Islet of Langerhans (tissue), 1 donor: ENCODE results near the gene GRK1.
"Not testable (repeated sequence)": the region's sequence is repeated elsewhere in the genome, so short reads cannot be mapped to it uniquely, and the experiment has no call there.

Experiments
- FAIRE-seq: peaks from one replicate; lab custom pipeline; 2011; peaks lifted over from hg19 to GRCh38; lab: Jason Lieb, UNC

GRK1 gene

DNA sequence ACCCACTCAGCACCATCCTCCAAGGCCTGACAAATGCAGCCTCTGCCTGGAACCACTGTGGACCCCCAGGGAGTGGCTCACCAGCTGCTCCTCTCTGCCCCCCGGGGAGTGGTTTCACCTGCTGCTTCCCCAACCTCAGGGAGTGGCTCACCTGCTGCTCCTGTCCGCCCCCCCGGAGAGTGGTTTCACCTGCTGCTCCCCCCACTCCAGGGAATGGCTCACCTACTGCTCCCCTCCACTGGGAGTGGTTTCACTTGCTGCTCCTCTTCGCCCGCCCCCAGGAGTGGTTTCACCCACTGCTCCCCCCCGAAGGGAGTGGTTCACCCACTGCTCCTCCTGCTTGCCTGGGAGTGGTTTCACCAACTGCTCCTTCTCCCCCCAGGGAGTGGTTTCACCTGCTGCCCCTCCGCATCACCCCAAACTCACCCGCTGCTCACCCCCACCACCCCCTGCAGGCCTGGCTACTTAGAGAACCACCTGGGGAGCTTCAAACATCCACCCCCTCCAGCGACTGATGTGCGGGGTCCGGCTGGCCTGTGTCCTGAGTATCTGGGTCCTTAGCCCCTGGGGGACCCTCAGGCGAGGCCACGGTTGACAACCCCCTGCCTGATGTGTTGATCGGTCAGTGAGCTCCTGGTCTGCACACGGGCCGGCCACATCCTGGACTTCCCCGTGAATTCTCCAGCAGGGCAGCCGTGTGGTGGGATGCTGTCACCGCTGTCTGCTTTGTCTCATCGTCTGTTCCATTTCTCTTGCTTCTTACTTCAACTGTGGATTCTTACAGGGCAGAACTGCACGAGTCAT, 77.4 kb downstream of the GRK1 start:
- no peak for FAIRE-seq

DNA sequence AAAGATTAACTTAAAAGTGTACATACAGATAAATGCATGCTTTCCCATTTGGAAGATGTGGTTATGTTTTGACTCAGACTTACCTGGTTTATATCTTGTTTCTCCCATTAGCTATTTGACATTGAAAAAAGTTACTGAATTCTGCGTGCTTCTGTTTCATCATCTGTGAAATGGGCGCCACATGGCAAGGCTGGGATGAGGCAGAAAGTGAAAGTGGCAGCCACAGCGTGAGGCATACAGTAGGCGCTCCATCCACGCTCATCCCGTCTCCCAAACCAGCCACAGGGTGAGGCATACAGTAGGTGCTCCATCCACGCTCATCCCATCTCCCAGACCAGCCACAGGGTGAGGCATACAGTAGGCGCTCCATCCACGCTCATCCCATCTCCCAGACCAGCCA, 78.0 kb downstream of the GRK1 start:
- no peak for FAIRE-seq

DNA sequence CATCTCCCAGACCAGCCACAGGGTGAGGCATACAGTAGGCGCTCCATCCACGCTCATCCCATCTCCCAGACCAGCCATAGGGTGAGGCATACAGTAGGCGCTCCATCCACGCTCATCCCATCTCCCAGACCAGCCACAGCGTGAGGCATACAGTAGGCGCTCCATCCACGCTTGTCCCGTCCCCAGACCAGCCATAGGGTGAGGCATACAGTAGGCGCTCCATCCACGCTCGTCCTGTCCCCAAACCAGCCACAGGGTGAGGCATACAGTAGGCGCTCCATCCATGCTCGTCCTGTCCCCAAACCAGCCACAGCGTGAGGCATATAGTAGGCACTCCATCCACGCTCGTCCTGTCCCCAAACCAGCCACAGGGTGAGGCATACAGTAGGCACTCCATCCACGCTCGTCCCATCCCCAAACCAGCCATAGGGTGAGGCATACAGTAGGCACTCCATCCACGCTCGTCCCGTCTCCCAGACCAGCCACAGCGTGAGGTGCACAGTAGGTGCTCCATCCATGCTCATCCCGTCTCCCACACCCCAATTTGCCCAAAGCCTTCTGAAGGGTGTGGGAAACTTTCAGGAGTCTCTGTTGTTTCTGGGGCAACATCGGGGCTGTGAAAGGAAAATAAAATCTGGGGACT, 78.6 kb downstream of the GRK1 start:
- not testable (repeated sequence) for FAIRE-seq

DNA sequence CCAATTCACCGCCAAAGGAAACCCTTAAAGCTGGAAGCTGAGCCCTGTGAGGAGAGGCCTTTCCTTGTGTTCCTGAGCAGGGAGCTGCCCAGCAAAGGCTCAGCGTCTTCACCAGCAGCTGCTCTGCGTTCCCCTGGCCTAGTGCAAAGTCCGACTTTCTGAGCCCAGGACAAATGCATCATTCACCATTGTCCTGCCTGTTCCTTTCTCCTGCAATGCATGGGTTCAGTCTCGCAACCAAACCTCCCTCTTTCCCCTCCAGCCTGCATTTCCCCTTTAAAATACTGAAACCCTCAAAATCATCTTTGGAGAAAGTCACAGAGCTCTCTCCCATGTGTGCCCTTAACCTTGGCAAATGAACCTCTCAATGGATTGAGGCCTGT, 79.1 kb downstream of the GRK1 start:
- FAIRE-seq = no peak

DNA sequence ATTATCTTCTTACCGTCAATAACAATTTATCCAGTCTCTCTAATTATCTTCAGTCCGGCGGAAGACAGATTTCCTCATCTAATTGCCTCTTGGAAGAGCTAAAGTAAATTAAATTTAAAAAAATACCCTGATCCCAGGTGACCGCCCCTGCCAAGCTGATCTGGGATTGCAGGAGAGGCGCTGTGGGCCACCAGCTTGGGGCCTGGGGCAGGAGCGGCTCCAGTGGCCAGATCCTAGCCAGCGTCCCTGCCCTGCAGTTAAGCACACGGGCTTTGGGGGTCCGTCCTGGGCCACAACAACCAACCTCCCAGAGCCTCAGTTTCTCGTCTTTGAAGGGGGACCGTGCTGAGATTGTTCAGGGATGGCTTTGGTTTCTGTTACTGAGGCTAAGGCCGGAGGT, 79.7 kb downstream of the GRK1 start:
- no peak for FAIRE-seq

DNA sequence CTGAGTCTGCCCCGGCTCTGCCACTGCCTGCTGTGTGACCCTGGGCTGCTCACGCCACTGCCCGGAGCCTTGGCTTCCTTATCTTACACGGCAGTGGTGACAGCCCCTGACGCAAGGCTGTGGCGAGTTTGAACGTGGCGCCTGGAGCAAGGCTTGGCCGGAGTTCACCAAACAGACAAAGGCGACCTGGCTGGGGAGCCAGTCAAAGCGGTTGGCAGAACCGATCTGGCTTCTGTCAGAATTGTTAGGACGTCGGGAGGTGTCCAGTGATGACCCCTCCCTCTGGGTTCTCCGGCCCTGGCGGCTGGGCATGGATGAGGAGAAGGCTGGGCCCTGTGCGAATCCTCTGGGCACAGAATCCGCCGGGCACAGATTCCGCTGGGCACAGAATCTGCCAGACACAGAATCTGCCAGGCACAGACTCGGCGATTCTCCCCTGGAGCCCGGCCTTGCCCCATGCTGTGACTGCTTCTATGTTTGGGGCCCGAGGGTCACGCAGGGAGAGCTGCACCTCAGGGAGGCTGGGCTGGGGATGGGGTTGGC, 80.3 kb downstream of the GRK1 start:
- FAIRE-seq = no peak

DNA sequence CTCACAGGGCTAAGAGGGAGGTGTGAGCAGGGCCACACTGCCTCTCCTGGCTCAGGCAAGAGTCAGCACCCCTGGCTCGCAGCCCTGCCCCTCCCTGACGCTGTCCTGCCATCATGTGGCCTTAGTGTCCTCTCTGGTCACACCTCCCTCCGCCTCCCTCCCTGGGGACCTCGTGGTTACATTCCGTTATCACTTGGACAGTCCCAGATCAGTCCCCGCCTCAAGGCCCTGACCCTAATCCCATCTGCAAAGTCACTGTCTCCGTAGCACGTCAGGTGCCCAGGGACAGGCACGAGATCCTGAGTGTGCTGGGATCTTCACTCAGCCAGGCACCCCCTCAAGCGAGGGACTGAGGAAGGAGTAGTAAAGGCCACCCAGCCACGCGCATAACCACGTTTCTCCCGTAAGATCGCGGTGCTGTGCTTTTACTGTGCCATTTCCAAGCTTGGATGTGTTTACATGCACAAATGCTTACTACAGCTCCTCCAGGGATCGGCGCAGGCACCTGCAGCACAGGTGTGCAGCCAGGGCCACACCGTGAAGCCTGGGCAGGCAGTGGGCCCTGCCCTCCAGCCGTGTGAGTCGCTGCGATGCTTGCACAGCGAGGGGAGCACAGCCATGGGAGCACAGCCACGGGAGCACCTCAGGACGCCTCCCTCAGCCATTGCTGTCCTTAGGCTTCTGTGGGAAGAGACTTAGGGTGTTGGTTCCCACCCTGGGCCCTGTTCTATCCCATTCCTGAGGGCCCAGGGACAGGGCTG, 81.3 kb downstream of the GRK1 start:
- FAIRE-seq = no peak

DNA sequence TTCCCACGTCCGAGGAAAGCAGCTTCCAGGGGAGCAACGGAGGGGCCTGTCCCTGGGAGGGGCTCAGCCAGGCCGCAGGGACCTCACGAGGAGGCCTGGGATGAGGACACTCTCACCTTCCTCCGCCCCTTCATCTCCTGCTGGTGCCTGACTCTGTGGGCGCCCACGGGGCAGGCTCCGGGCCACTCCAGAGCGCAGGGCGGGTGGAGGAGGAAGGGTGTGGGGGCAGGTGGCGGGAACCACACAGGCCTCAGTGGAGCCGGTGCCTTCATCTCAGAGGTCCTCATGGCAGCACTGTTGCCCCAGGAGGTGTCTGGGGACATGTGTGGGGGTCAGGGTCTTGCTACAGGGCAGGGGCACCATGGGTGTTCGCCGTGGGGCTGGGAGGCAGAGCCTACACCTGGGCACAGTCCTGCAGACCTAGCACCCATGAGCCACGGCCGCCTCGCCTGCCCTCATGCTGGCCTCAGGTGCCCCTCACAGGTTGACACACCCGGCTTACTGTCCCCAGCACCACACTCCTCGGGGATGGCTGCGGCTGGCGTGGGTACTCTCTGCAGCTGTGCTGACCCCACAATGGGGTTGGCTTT, 81.9 kb downstream of the GRK1 start:
- no peak for FAIRE-seq

DNA sequence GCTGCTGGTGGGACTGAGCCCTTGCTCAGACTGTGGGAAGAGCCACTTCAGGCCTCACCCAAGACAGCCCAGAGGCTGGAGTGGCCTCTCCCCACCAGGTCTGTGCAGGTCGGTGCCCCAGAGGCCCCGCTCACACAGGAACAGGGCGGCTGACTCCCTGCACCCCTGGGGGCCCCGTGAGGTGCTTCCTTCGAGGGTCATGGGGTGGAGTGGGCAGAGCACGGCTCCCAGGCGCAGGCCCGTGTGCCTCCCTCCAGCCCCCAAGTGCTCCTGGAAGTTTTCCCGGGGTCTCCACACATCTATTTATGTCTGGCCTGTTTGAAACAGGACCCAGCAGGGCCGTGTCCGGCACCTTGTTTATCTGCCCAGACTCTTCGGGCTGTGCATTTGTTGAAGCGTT, 82.5 kb downstream of the GRK1 start:
- no peak for FAIRE-seq

DNA sequence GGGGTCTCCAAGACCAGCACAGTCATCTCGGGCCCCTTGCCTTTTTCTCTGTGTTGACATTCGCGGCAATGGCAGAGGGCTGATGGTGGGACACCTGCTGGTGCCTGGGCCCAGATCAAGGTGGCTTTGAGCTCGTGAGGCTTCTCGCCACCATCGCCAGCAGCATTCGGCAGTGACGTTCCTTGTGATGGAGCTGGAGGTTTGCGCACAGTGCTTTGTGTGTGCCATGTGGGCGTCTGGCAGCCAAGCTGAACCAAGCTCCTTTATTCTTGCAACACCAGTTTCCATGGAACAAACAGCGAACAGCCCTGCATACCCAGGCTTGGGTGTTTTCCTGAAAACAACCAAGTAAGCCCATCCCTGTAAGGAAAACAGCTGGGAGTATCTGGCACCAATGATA, 82.9 kb downstream of the GRK1 start:
- FAIRE-seq = no peak

DNA sequence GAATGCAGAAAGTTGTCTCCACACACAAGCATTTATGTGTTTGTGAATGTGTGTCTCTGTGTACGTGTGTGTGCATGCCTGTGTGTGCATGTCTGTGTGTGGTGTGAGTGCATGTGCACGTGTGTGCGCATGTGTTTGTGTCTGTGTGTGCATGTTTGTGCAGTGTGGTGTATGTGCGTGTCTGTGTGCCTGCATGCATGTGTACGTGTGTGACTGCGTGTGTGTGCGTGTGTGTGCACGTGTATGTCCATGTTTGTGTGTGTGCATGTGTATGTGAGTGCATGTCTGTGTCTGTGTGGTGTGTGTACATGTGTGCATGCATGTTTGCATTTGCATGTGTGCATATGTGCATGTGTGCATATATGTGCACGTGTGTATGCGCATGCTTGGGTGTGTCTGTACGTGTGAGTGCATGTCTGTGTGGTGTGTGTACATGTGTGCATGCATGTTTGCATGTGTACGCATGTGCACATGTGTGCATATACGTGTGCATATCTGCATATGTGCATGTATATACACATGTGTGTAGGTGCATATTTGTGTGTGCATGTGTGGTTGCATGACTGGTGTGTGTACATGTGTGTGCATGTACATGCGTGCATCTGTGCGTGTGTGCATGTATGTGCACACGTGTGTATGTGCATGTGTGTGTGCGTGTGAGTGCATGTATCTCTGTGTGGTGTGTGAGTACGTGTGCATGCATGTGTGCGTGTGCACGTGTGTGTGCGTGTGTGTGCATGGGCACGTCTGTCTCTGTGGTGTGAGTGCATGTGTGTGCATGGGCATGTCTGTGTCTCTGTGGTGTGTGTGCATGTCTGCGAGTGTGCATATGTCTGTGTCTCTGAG, 83.8 kb downstream of the GRK1 start:
- no peak for FAIRE-seq

DNA sequence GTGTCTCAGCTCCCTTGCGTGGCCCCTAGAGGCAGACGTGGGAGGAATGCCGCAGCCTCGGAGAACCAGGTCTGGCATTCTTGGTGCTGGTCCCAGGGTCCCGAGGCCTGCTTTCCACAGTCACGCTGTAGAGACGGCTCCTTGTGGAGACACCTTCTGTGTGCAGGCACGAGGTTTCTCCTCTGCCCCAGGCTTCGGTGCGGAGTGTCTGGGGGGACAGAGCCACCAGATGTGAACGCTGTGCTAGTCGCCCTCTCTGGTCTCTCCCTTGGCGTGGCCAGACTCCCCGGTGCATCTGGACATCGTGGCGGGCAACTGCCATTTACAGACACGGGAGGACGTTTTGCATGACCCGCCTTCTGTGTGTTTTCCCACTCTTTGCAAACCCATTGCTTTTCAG, 84.5 kb downstream of the GRK1 start:
- no peak for FAIRE-seq

DNA sequence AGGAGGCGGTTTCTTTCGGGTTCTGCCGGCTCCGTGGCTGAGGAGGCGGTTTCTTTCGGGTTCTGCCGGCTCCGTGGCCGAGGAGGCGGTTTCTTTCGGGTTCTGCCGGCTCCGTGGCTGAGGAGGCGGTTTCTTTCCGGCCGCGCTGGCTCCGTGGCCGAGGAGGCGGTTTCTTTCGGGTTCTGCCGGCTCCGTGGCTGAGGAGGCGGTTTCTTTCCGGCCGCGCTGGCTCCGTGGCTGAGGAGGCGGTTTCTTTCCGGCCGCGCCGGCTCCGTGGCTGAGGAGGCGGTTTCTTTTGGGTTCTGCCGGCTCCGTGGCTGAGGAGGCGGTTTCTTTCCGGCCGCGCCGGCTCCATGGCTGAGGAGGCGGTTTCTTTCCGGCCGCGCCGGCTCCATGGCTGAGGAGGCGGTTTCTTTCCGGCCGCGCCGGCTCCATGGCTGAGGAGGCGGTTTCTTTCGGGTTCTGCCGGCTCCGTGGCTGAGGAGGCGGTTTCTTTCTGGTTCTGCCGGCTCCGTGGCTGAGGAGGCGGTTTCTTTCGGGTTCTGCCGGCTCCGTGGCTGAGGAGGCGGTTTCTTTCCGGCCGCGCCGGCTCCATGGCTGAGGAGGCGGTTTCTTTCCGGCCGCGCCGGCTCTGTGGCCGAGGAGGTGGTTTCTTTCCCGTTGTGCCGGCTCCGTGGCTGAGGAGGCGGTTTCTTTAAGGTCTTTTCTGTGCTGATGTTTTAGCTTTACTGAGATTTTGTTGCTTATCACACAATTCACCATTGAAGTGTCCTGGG, 85.4 kb downstream of the GRK1 start:
- not testable (repeated sequence) for FAIRE-seq

DNA sequence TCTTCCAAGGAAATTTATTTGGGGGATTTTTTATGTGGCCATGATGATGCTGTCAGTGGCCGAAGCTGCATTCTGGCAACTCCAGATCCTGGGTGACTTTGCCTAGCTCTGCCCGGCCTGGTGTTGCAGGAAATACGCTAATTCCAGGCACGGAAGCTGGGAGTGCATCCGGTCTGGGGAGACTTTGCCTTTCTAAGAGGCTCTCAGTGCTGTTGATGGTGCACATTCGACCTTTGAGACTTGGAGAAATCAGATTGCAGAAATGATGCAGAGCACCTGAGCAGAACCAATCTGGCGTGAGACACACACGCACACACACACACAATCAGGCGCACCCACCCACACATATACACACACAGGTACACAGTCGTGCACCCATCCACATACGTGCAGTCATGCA, 86.2 kb downstream of the GRK1 start:
- FAIRE-seq = no peak

DNA sequence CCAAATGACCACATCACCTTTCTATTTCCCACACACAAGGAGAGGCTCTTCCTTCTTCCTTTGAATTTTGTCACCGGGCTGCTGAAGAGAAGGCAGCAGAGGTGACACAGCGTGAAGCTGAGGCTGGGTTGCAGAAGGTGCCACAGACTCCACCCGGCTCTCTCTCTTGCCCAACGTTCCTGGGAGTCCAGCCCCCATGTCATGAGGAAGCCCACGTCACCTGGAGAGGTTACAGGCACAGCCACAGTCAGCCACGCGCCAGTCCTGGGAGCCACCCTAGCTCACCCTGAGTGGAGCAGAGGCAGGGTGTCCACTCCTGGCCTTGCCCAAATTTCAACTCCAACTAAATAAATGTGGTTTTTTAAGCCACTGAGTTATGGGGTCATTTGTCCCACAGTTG, 87.2 kb downstream of the GRK1 start:
- FAIRE-seq = no peak

DNA sequence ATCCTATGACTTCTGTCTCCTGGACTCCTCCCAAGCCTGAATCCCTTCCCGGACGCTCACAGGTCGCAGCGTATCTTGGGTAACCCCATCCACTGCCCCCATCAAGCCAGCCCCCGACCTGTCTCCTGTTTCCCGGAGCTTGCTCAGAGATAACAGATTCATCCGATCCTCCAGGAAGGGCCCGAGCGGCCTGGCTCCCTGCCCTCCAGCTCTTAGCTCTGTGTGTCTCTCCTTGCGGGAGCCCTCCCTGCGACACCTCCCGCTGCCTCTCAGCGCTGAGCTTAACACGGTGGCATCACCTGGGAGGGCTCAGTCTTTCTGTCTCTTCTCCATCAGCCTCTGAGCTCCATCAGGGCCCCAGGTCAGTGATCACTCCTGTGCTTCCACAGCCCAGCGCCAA, 87.7 kb downstream of the GRK1 start:
- no peak for FAIRE-seq

DNA sequence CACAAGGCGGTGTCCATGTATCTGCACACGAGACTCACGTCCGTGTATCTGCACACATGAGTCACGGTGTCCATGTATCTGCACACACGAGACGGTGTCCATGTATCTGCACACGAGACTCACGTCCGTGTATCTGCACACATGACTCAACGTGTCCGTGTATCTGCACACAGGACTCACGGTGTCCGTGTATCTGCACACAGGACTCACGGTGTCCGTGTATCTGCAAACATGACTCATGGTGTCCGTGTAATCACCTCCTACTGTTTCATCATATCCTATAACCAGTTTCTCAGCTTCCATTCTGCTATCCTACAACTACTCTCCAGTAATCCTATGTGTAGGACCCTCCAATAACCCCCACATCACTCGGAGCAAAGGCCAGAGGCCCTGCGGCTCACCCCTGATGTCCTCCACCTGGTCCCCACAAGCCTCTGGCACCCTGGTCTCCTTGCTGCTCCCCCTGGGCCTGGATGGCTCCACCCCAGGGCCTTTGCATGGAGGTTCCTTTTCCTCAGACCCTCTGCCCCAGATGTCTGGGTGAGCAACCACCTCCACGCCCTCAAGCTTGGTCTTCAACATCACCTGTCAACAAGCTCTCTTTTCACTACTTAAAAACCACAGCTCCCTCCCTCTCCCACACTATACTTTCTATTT, 89.5 kb downstream of the GRK1 start:
- no peak for FAIRE-seq

DNA sequence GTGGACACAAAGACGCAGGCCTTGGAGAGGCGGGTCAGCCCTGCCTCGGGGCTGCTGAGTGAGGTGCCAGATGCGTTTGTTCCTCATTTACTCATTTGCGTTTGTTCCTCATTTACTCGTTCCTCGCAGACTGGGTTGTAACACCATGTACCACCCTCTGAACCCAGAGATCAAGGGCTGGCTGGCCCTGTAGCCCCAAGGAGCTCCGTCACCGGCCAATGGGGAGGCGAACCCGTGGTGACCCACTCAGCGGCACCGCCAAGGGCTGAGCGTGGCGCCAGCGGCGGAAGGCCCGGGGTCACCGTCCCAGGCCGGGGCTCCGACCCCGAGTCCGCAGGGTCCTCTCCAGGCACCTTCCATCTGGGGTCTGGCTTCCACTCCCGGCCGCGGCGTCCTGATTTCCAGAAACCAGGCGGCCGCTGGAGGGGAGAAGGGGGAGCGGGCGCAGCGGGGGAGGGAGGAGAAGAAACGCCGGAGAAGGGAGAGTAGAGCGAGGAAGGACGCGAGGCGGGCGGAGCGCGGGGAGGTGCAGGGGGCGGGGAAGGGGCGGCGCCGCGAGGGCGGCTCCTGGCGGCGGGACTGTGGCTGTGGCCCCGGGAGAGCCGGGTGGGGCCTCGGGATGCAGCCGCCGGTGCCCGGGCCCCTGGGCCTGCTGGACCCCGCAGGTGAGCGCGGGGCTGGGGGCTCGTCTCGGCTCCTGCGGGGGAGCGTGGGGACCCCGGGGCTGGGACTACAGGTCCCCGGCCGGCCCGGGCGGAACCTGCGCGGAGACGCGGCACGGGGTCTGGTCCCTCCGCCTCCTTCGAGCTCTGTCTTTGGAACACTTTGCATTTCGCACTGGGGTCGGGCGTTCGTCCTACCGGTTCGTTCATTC, 91.9 kb downstream of the GRK1 start, which contains the start of gene TMEM255B:
TSS of gene TMEM255B (plus strand) at position 576 of the 874 bp plus-strand sequence. CDS start at position 620, 44 bp downstream.
- FAIRE-seq = no peak

DNA sequence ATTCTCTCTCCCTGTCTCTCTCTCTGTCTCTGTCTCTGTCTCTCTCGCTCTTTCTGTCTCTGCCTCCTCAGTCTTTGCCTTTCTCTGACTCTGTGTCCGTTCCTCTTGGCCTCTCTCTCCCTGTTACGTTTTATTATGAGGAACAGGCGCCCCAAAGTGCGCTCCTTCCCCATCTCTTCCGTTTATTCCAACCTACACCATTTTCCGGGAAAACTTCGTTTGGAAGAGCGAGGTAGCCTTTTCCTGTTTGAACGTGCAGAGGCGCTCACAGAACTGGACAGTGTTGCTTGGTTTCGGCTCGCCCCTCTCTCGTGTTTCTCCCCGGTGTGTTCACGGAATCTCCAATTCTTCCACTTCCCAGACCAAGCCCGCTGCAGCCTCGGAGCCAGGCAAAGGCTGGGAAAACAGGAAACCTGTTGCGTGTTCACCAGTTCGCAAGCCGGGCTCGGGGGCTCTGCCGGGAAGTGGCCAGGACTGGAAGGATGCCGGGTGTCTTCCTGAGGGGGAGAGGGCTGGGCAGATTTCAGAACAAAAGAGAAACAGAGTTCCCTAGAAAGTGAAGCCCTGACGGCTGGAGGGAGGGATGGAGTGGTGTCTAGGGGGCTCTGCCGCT, 92.6 kb downstream of the GRK1 start:
- no peak for FAIRE-seq
